Activated naive CD8-positive, alpha-beta T cell (primary cell): Measurements from ENCODE around the gene ST8SIA5.

Experiments
- H3K27ac Mint-ChIP-seq: one replicate; pipeline ENCODE4 v1.8.0; 2021; ENCODE audit warnings: mixed read lengths
- H3K27me3 Mint-ChIP-seq: one replicate; pipeline ENCODE4 v1.8.0; 2021; ENCODE audit warnings: mixed read lengths
- H3K36me3 Mint-ChIP-seq: one replicate; pipeline ENCODE4 v1.8.0; 2021; ENCODE audit warnings: mixed read lengths
- H3K4me1 Mint-ChIP-seq: one replicate; pipeline ENCODE4 v1.8.0; 2021; ENCODE audit warnings: low read depth, mixed read lengths
- H3K4me3 Mint-ChIP-seq: one replicate; pipeline ENCODE4 v1.8.0; 2021; ENCODE audit warnings: mild to moderate bottlenecking, mixed read lengths
- H3K9me3 Mint-ChIP-seq: one replicate; pipeline ENCODE4 v1.8.0; 2021; ENCODE audit warnings: low read depth, mixed read lengths

The ST8SIA5 gene

DNA sequence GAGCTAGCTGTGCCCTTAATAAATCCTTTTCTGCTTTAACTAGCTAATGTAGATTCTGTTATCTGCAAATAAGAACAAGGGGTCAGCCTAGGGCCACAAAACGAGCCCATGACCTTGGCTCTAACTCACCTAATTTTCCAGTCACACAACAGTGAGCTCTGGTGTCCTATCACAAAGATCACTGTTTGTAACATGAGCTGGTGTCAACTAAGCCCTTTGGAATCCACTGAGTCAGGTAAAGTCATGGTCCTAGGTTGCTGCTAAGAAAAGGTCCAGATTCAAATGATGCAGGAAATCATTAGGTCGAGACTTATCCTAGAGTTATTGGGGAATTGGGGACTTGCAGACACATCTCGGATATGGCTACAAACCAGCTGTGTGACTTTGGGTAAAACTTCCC, 49.9 kb downstream of the ST8SIA5 start:
- Mint-ChIP-seq H3K36me3 (no peaks in the 10 kb centered on the region), H3K4me3 (no peak overlapping the region), H3K9me3 (no peaks in the 10 kb centered on the region), H3K27ac (no peak overlapping the region), H3K27me3 (no peaks in the 10 kb centered on the region), H3K4me1 (no peaks in the 10 kb centered on the region)

DNA sequence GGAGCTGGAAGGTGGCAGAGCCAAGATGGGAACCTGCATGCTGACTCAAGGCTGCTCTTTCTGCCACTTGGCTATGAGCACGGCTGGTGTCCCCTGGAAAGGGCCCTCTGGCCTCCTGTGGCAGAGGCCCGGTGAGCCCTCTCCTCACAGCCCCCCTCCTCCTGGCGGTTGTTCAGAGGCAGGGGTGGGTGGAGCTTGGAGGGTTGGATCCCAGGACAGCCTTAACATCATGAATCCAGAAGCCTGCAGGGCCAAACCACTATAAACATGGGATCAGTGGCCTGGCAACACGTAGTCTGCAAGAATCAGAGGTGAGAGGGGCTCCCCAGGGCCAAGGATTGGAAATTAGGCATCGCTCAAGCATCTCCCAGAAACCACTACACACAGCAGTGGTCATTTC, 51.3 kb downstream of the ST8SIA5 start:
- no peaks in the 10 kb centered on the region for H3K27me3 Mint-ChIP-seq
- no peak overlapping the region for H3K4me3 Mint-ChIP-seq
- H3K9me3 Mint-ChIP-seq = no peaks in the 10 kb centered on the region
- H3K36me3 Mint-ChIP-seq = no peaks in the 10 kb centered on the region
- no peak overlapping the region for H3K27ac Mint-ChIP-seq
- H3K4me1 Mint-ChIP-seq = no peaks in the 10 kb centered on the region

- Mint-ChIP-seq H3K36me3 (no peaks in the 10 kb centered on the region), H3K27ac (no peak overlapping the region), H3K4me1 (no peaks in the 10 kb centered on the region), H3K27me3 (no peaks in the 10 kb centered on the region), H3K4me3 (no peak overlapping the region), H3K9me3 (no peaks in the 10 kb centered on the region)
Observed at GRCh38 chr18:46704816-46705215, 52.0 kb downstream of the ST8SIA5 start.

DNA sequence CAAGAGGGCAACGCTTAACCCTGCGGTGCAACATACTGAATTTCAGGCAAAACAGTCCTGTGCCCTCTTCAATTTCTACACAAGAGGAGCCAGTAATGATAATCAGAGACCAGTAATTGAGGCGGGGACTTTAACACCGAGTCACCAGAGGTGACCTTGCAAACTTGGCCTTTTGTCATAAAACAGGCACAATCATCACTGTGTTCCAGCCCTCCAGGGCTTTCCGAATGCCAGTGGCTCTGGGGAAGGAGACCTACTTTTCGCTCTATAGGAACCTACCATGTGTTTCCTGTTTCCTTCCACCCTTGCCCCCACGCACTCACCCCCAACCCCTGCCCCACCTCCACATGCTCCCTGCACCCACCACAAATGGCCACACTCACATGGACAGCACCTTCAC, 52.7 kb downstream of the ST8SIA5 start:
- Mint-ChIP-seq H3K9me3 (no peaks in the 10 kb centered on the region), H3K27ac (no peak overlapping the region), H3K4me3 (no peak overlapping the region), H3K4me1 (no peaks in the 10 kb centered on the region), H3K27me3 (no peaks in the 10 kb centered on the region), H3K36me3 (no peaks in the 10 kb centered on the region)

DNA sequence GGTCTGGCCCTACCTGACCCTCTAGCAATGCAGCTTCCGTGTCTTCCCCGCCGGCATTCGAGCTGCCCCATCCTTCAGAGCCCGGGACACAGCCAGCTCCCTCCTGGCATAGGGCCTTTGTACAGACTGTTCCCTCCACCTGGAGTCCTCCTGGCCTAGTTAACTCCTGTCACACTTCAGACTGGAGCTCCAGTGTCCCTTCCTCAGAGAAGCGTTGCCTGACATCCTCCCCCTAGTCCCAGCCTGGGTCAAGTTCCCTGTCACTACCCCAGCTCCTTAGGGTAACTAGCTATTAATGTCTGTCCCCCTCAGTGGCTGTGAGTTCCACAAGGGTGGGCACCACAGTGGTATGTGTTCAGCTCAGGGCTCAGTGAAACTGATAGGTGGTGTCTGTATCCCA, 54.4 kb downstream of the ST8SIA5 start:
- Mint-ChIP-seq H3K36me3 (no peaks in the 10 kb centered on the region), H3K4me3 (no peak overlapping the region), H3K27ac (no peak overlapping the region), H3K4me1 (no peaks in the 10 kb centered on the region), H3K27me3 (peaks cover 3% of the 10 kb centered on the region), H3K9me3 (peaks cover 6% of the 10 kb centered on the region)

GRCh38 chr18:46700066-46700824, 56.6 kb downstream of the ST8SIA5 start:
- H3K27me3 Mint-ChIP-seq = peaks cover 7% of the 10 kb centered on the region

DNA sequence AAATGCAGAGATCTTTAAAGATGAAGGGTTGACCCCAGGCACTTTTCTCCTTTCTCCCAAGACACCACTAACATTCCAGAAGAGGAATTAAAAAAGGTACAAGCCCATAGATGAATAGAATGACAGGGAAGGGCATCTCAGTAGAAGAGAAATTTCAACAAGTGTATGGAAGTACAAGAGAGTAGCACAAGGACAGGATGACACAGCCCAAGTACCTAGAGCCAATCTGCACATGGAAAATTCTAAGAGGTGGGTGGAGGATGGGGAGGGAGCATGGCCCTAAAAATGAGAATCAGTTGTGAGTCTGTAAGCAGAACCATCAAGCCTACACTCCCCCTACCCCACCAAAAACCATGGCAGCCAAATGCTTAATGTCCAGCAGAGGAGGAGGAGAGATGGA, 60.2 kb downstream of the ST8SIA5 start:
- Mint-ChIP-seq H3K27ac (no peak overlapping the region), H3K27me3 (peaks cover 10% of the 10 kb centered on the region), H3K4me1 (no peaks in the 10 kb centered on the region), H3K36me3 (no peaks in the 10 kb centered on the region), H3K4me3 (no peak overlapping the region), H3K9me3 (peaks cover 6% of the 10 kb centered on the region)

More at GRCh38 chr18:46700066-46700824, 56.6 kb downstream of the ST8SIA5 start:
- H3K9me3 Mint-ChIP-seq = peaks cover 6% of the 10 kb centered on the region
- no peaks in the 10 kb centered on the region for H3K36me3 Mint-ChIP-seq
- no peak overlapping the region for H3K27ac Mint-ChIP-seq
- no peaks in the 10 kb centered on the region for H3K4me1 Mint-ChIP-seq
- H3K4me3 Mint-ChIP-seq = no peak overlapping the region

- Mint-ChIP-seq H3K27ac (no peak overlapping the region), H3K36me3 (no peaks in the 10 kb centered on the region), H3K9me3 (peaks cover 6% of the 10 kb centered on the region), H3K27me3 (peaks cover 10% of the 10 kb centered on the region), H3K4me1 (no peaks in the 10 kb centered on the region), H3K4me3 (no peak overlapping the region)
Observed at GRCh38 chr18:46696268-46696667, 60.6 kb downstream of the ST8SIA5 start.

- Mint-ChIP-seq H3K27ac (no peak overlapping the region), H3K27me3 (peaks cover 10% of the 10 kb centered on the region), H3K4me1 (no peaks in the 10 kb centered on the region), H3K36me3 (no peaks in the 10 kb centered on the region), H3K9me3 (peaks cover 6% of the 10 kb centered on the region), H3K4me3 (no peak overlapping the region)
Observed at GRCh38 chr18:46693996-46694395, 62.9 kb downstream of the ST8SIA5 start.

DNA sequence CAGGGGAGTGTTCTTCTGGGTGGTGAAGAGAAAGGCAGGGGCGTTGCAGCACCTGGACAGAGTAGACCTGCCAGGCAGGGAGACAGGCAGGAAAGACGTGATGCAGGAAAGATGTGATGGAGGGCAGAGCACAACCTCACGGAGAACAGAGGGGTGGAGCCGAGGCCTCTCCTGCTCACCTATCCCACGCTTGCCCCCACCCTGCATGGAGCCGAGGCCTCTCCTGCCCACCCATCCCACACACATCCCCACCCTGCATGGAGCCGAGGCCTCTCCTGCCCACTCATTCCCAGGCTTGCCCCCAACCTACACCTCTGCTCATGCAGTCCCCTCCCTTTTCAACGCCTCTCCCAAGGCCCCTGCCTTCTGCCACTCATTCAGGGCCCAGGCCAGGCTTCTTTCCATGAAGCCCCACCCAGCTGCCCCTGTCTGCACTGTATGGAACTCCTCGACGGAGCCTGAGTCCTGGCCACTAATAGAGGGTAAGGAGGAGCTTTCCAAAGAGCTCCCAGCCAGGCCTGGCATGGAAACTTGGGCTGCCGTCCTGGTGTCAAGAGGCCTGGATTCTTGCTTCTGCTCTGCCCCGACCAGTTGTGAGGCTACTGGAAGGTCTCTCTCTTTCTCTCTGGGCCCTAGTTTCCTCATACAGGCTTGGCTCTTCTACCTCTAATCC, 67.9 kb downstream of the ST8SIA5 start:
- no peaks in the 10 kb centered on the region for H3K36me3 Mint-ChIP-seq
- H3K4me3 Mint-ChIP-seq = no peak overlapping the region
- no peak overlapping the region for H3K27ac Mint-ChIP-seq
- H3K27me3 Mint-ChIP-seq = peaks cover 3% of the 10 kb centered on the region
- H3K9me3 Mint-ChIP-seq = no peaks in the 10 kb centered on the region
- no peaks in the 10 kb centered on the region for H3K4me1 Mint-ChIP-seq

DNA sequence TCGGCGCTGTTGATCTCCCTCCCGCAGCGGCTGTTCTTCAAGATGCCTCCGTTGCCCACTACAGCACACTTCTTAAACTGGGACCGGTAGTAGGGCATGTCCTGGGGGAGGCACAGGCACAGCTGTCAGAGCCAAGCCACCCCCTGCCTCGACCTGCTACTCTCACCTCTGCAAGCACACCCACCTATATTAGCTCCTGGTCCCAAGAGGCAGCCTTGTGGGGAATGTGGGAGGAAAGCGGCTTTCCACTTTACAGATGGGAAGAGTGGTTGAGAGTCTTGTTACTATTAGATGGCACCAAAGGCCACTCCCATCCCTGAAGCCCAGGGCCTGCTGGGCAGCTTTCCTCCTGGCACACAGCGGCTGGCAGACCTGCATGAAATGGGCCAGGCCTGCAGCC, 70.7 kb downstream of the ST8SIA5 start:
- no peaks in the 10 kb centered on the region for H3K9me3 Mint-ChIP-seq
- no peaks in the 10 kb centered on the region for H3K27me3 Mint-ChIP-seq
- H3K4me1 Mint-ChIP-seq = no peaks in the 10 kb centered on the region
- no peak overlapping the region for H3K4me3 Mint-ChIP-seq
- H3K27ac Mint-ChIP-seq = no peak overlapping the region
- no peaks in the 10 kb centered on the region for H3K36me3 Mint-ChIP-seq

DNA sequence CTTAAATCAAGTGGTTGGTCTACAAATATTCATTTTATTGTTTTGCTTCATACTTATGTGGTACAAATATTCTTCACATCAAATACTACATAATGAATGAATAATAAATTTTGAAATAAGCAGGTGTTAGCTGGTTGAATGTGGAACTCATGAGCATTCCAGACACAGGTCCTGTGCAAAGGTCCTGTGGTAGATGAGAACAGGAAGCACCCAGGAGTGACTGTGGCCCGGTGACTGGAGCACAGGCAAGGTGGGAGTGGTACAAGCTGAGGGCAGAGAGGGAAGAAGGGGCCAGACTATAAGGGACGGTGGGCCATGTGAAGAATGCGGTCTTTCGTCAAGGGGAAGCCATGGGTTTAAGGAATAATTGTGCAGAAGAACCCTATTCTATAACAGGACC, 73.6 kb downstream of the ST8SIA5 start:
- no peaks in the 10 kb centered on the region for H3K36me3 Mint-ChIP-seq
- no peak overlapping the region for H3K27ac Mint-ChIP-seq
- no peak overlapping the region for H3K4me3 Mint-ChIP-seq
- no peaks in the 10 kb centered on the region for H3K4me1 Mint-ChIP-seq
- H3K9me3 Mint-ChIP-seq = no peaks in the 10 kb centered on the region
- no peaks in the 10 kb centered on the region for H3K27me3 Mint-ChIP-seq

DNA sequence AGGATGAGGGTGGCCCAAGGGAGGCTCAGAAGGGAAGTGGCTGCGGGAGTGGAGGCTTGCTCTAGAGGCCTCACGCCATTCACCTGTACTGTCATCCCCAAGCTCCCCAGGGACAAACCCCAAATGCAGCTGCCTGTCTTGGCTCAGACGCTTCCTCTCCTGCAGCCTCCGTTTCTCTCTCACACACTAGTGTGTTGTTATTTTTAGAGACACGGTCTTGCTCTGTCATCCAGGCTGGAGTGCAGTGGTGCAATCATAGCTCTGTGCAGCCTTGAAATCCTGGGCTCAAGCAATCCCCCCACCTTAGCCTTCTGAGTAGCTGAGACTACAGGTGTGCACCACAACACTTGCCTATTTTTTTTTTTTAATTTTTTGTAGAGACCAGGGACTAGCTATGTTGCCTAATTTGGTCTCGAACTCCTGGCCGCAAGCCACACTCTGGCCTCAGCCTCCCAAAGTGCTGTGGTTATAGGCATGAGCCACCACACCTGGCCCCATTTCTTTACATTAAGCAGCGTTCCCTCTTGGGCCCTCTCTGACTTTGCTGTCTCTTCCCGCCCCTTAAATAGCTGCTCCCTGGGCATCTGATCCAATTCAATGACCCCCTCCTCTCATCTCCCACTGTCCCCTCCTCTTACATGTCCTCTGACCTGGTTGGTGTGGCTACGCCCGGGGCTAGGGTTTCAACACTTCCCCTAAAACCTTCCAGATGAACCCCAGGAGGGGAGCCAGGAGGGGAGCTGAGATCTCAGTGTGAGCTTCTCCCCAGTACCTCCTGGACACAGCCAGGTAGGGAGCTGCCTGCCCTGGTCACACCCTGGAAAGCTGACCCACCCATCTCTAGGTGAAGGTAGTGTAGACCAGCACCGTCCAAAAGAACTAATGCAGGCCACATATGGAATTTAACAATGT, 75.8 kb downstream of the ST8SIA5 start:
- Mint-ChIP-seq H3K27ac (no peak overlapping the region), H3K36me3 (no peaks in the 10 kb centered on the region), H3K4me1 (no peaks in the 10 kb centered on the region), H3K9me3 (no peaks in the 10 kb centered on the region), H3K4me3 (no peak overlapping the region), H3K27me3 (no peaks in the 10 kb centered on the region)

DNA sequence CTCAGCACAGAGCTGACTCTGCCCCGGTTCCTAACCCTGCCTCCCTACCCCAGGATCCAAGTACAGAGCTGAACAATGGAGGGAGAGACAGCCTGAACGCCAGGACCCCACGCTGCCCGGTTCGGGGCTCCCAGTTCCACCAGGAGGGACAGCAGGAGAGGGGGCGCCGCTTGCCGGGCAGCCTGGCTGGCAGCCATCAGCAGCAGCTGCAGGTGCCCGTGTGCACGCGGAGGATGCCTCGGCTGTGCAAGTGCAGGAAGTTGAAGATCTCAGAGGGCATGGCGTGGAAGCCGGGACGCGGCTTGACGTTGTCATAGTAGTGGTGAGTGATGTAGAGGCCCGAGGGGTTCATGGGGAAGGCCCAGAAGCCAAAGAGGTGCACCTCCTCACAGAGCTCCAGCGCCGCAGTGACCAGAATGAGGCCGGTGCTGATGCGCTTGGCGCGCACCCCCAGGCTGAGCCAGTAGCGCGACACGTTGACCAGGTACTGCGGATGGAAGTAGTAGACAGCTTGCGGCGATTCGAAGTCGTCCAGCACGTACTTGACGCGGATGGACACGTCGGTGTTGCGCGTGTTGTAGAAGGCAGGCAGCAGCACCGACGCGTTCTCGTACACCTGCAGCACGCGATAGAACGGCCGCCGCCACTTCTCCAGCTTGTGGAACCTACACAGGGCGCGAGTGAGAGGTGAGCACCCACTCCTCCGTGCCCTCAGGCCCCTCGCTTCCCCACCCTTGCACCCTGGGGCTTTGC, 76.8 kb downstream of the ST8SIA5 start:
- H3K9me3 Mint-ChIP-seq = no peaks in the 10 kb centered on the region
- no peak overlapping the region for H3K27ac Mint-ChIP-seq
- no peaks in the 10 kb centered on the region for H3K36me3 Mint-ChIP-seq
- H3K27me3 Mint-ChIP-seq = no peaks in the 10 kb centered on the region
- H3K4me1 Mint-ChIP-seq = no peaks in the 10 kb centered on the region
- no peak overlapping the region for H3K4me3 Mint-ChIP-seq
